ENCODE data around the gene PCBD1.
A peak's percentile ranks its signal among the peaks of the same experiment; 100 is the strongest.

DNA sequence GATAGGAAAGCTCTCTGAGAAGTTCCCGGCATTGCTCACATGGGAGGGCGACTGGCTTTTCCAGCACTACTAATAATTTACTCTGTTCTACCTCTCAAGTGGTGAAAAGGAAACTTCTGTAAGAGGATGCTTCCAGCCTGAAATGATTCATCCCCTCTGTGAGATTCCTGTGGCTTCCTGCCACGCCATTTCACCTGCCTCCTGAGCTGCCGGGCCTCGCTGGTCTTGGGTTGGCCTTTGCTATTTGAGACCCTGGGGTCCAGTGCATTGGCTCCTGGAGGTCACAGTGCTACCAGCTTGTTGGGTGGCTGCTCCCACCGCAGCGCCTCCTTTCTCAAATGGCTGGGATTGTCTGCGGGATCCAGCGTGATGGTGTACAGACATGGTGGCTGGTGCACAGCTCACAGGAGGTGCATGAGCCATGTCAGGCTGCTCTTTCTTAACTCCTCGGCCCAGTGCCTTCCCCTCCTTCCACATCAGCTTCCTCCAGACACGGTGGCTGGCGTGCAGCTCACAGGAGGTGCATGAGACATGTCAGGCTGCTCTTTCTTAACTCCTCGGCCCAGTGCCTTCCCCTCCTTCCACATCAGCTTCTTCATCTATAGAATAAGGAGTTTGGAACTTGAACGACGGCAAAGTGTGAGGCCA, 42.9 kb upstream of the PCBD1 start:
- TF ChIP-seq ZNF331 (CRISPR knock-in tag; IDR thresholded peaks at IDR 0.05; ENCODE audit: low read depth), result no peak
- TF ChIP-seq EZH2 (IDR thresholded peaks at IDR 0.05; ENCODE audit: low read depth, unreplicated experiment), result no peak
- TF ChIP-seq CTCF (conservative IDR thresholded peaks at IDR 0.05; ENCODE audit: low read depth in 2 of 2), result peak in 1 of 2 experiments; percentile 26; a peak in 1 of 4 replicates
- TF ChIP-seq POLR2AphosphoS5 (IDR thresholded peaks at IDR 0.05; ENCODE audit: low read depth), result no peak
- TF ChIP-seq EZH2phosphoT487 (IDR thresholded peaks at IDR 0.05; ENCODE audit: unreplicated experiment), result no peak
- no peak for TF ChIP-seq REST (IDR thresholded peaks at IDR 0.05; ENCODE audit: unreplicated experiment)
- TF ChIP-seq NANOG (IDR thresholded peaks at IDR 0.05; ENCODE audit: borderline replicate concordance), result no peak
- no peak for TF ChIP-seq CREB1 (CRISPR knock-in tag; IDR thresholded peaks at IDR 0.05; ENCODE audit: low read depth)
- TF ChIP-seq ZNF114 (CRISPR knock-in tag; IDR thresholded peaks at IDR 0.05), result no peak
- no peak for TF ChIP-seq JUNB (IDR thresholded peaks at IDR 0.05; ENCODE audit: unreplicated experiment)

Data from GM23338 (cell line).